GM19240 (cell line): ENCODE measurements around the gene SNX11.
A peak's percentile ranks its signal among the peaks of the same experiment; 100 is the strongest.

Experiments
- DNase-seq: peaks from one replicate; pipeline ENCODE4 v3.0.0; 2011; ENCODE audit warnings: low spot score; ENCODE audit not compliant: insufficient read length

The SNX11 gene

GRCh38 chr17:48131216-48131824 is 23.8 kb downstream of the SNX11 start:
- DNase-seq = peak; percentile 46

DNA sequence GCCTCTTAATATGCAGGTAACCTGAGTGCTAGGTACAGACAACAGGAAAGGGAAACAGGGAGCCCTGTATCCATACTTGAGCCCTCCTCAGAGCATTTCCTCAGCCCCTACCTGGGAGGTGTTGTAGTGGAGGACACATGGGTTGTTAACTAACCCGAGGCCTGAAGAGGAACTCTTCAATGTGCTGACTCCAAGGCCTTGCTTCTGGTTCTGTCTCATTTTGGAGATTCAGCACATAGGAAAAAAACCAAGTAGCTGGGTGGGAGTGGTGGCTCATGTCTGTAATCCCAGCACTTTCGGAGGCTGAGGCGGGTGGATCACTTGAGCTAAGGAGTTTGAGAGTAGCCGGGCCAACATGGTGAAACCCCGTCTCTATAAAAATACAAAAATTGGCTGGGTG is 24.8 kb downstream of the SNX11 start:
- DNase-seq = no peak

DNA sequence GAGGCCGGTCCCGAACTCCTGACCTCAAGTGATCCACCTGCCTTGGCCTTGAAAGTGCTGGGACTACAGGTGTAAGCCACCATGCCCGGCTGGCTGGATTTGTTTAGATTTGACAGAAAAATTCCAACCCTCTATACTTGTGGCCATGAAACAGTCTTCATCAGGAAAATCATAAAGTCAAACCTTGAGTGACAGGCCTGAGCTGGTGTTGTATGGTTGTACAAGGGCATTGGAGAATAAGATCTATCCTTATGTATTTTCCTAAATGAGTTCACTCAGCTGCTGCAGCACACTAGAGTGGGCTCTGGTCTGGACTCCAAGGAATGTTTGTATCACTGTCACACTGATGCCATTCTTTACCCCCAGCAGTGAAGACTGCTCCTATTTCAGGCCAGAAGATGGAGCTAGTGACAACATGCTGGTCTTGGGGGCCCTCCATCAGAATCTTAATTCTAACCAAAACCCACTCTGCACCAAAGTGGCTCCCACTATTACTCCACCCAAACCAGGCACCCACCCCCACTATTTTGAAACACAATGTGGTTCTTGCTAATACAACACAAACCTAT is 27.4 kb downstream of the SNX11 start:
- DNase-seq = no peak

- DNase-seq = no peak
Measured at GRCh38 chr17:48137656-48138055, 30.1 kb downstream of the SNX11 start.

DNA sequence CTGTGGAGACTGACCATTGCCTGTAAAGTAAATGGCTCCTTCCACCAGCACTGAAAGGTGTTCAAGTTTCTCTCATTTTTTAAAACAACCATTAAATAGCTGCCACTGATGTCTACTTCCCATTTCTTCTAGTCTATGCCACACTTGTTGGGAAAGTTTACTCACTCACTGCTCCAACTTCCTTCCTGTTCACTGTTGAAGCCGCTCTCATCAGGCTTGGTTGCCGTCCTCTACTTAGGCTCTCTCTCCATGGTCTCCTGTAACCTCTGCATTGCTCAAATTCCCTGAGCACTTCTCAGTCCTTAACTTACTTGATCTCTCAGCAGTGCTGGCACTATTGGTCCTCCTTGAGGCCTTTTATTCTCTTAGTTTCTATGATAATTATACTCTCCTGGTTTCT is 32.4 kb downstream of the SNX11 start:
- DNase-seq = no peak

DNA sequence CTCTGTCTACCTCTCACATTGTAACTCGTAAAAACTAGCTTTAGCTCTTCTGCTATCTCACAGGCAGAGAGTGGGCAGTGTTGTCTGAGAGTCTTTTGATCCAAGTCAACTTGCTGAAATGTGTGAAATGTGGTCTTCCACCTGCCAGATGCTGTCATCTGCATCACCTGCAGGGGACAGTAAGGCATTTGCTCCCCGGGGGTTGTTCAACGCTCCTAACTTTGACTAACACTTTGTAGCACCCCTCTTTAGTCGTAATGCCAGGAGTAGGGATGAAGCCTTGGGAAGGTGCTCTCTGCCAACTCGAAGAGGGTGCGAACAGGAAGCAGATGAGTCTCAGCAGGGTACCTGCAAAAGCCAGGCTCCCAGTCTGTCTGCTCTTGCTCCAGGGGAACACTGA is 36.1 kb downstream of the SNX11 start:
- DNase-seq = no peak

- DNase-seq = no peak
Measured at GRCh38 chr17:48144231-48144630, 36.7 kb downstream of the SNX11 start.

DNA sequence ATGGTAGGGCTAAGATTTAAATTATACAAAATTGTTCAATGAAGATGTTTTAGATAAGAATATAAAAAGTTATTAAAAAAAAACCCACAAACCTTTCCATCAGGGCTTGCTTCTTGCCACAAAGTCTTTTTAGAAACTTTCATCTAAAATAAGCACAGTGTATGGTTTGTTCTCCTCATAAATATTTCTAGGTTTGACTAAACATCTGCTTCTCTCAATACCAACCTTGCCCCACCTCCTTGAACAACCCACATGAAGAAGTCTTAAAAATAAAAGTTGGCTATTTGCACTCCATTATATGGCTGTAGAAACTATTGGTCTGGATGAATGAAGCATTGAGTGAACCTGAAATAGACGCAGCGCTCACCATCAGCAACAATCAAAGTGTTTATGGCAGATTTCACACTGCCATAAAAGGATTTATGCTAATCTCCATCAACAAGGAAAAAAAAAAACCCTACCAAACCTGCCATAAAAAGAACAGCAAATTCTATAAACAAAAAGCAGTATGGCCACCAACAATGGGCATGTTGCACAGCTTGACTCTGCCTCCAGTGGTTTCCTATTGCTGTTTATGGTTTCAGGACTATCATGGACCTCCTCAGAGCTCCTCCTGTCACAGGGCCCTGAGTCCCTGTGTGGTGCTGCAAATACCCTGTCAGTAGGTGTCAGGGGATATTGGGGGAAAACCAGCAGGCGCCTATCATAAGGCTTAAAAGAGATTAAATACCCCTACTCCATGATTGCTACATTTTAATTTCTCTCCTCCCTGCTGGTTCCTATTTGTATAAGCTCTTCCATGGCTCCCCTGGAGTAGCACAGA is 37.6 kb downstream of the SNX11 start:
- DNase-seq = no peak

DNA sequence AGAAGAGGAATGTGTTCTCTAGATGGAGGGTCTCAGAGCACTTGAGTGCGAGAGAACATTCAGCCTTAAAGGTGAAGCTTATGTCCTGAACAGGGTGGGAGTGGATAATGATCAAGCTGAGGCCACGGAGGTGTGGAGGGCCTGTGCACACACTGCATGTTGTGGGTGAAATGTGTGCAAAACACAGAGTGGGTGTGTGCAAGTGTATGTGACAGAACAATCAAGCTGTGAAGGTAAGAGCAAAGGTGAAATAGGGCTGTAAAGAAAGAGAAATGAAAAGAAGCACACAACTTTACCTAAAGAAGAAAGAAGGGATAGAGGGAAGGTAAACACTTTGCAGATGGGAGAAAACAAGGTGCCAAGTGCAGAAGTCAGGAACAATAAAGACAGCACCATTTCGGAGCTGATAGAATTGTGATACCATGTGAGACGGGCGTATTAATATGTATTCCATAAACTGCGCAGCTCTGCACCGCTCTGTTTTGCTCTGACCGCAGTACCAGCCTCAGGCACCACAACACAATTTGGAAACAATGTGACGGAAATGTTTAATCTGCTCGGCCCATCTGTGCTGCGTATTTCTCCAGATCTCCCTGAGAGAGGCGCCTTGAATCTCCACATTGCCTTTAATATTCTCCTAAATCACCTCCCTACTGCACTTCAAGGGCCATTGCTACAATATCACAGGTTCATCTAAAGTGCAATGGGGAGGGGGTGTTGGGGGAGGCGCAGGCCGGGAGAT is 40.6 kb downstream of the SNX11 start:
- DNase-seq = no peak

DNA sequence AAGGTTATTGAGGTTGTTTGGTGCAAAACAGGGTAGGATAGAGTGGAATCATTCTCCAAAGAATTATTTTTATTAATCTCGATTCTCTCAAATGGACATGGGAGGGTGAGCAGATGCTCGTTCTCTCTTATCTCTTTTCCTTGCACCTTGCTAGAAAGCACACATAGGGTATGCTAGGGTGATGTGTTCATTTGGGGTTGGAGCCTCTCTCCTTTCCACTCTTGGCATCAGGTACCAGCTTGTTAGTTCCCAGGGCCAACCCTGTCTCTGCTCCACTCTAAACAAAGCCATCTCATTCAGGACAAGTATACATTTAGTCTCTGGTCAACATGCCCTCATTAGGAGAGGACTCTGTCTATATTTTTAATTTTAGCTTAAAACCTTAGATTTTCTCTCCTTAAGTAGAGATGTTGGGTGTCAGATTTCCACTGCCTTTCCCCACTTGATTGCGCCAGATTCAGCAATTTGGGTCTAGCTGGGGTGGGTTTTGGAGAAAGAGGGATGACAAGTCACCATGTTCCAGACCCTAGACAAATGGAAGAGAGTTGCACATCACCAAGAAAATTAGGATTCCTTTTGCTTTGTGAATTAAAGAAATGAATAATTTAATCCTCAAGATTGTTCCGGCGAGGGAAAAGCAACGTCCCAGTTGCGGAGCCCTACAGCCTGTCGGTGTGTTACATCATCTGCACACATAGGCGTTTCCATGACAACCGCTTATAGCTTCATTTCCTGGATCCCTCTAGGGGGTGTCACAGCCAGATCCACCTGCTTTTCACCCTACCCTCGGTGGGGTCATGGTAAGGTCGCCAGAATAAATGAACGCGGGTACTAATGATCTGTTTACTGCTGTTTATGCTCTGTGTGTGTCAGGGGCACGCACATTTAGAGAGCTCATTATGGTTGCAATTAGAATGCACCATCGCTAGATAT is 41.6 kb downstream of the SNX11 start:
- DNase-seq = no peak

- no peak for DNase-seq
Measured at GRCh38 chr17:48149787-48150463, 42.4 kb downstream of the SNX11 start.

- no peak for DNase-seq
Measured at GRCh38 chr17:48150597-48151001, 43.0 kb downstream of the SNX11 start.

- no peak for DNase-seq
Measured at GRCh38 chr17:48151220-48151619, 43.7 kb downstream of the SNX11 start.

DNA sequence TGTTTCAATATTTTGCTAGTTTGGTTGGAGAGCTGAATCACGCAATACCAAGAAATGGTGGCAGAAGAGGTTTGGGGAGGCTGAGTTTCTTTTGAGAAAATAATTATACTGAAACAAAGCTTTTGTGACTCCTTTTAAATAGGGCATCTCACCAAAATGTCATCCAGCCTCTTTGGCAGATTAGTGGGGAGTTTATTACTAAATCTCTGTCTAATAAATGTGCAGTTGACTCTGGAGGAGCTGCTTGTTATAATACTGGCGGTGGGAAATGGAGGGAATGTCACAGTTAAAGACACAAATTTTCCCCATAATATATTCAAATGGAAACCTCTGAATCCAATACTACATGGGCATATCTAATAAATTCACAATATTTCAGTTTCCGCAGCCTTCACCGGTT is 44.7 kb downstream of the SNX11 start:
- DNase-seq = no peak

DNA sequence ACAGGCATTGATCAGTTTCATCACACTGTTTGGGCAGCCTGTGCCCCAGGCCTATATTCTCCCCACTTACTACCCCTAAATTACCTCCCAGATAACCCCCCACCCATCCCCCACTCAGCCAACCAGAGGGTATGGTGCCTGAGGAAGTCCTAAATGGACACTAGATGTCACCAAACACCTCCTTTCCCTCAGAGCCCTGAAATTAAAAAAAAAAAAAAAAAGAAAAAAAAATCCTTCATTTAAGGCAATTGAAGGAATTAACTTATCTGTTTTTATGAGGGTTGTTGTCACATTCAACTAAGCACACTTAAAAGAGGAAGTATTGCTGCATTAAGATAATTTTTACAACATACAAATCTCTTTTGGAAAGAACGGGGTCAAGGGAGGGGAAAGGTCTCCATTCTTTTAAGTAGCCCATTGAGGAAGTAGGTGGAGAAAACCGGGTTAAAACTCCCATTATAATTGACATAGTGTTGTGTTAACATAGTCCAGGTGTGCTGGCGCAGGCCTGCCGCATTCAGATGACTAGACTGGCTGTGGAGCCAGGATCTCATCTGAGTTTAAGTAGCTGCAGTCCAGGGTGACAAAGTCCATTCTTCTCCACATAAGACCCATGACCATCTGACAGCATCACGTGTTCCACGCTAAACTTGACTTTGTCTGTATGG is 46.3 kb downstream of the SNX11 start:
- DNase-seq = no peak

GRCh38 chr17:48155889-48156611 is 48.5 kb downstream of the SNX11 start:
- no peak for DNase-seq

- DNase-seq = no peak
Measured at GRCh38 chr17:48159232-48159631, 51.7 kb downstream of the SNX11 start.

GRCh38 chr17:48160177-48161081 is 52.9 kb downstream of the SNX11 start:
- no peak for DNase-seq
